ENCODE results near the gene OSBPL2. TPM values are rescaled to one million over a fixed set of nuclear protein-coding genes. Genes with fewer than 3 reads are reported as not detected.

OSBPL2 gene
- total and polyA plus RNA-seq, 9 of the 15 experiments (the other 6 are each of a cell fraction or from before 2014, with no cell fraction given), result 2.5 to 25.6 (median 14.1) TPM

DNA sequence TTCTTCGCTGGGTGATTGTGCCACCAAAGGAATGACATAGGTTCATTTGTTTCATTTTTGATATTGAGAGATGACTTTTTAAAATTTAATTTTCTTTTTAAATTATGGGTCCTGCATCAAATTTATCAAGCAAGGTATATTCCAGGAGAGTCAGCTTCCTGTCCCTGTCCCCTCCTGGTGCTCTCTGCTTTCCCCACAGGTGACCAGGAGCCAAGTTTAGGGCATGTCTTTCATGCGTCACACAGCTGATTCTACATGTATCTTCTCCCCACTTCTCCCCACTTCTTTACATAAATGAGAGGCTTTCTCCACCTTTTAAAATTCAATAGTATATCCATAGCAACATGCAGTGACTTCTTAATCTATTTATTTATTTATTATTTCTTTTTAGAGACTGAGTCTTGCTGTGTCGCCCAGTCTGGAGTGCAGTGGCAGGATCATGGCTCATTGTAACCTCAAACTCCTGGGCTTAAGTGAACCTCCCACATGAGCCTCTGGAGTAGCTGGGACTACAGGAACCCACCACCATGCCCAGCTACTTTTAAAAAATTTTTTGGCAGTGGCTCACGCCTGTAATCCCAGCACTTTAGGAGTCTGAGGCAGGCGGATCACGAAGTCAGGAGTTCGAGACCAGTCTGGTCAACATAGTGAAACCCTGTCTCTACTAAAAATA lies 30.0 kb downstream of the OSBPL2 start (continued):
- TF ChIP-seq, protein P1, sequence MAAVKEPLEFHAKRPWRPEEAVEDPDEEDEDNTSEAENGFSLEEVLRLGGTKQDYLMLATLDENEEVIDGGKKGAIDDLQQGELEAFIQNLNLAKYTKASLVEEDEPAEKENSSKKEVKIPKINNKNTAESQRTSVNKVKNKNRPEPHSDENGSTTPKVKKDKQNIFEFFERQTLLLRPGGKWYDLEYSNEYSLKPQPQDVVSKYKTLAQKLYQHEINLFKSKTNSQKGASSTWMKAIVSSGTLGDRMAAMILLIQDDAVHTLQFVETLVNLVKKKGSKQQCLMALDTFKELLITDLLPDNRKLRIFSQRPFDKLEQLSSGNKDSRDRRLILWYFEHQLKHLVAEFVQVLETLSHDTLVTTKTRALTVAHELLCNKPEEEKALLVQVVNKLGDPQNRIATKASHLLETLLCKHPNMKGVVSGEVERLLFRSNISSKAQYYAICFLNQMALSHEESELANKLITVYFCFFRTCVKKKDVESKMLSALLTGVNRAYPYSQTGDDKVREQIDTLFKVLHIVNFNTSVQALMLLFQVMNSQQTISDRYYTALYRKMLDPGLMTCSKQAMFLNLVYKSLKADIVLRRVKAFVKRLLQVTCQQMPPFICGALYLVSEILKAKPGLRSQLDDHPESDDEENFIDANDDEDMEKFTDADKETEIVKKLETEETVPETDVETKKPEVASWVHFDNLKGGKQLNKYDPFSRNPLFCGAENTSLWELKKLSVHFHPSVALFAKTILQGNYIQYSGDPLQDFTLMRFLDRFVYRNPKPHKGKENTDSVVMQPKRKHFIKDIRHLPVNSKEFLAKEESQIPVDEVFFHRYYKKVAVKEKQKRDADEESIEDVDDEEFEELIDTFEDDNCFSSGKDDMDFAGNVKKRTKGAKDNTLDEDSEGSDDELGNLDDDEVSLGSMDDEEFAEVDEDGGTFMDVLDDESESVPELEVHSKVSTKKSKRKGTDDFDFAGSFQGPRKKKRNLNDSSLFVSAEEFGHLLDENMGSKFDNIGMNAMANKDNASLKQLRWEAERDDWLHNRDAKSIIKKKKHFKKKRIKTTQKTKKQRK (IDR thresholded peaks at IDR 0.05; ENCODE audit: borderline replicate concordance, low read depth, low read length), result no peak
- TF ChIP-seq CBX1 (IDR thresholded peaks at IDR 0.05; ENCODE audit: low read depth) (no peak), ZNF436 (CRISPR knock-in tag; IDR thresholded peaks at IDR 0.05) (no peak), MCM5 (IDR thresholded peaks at IDR 0.05; ENCODE audit: low read depth) (no peak)
- TF ChIP-seq, protein P2, sequence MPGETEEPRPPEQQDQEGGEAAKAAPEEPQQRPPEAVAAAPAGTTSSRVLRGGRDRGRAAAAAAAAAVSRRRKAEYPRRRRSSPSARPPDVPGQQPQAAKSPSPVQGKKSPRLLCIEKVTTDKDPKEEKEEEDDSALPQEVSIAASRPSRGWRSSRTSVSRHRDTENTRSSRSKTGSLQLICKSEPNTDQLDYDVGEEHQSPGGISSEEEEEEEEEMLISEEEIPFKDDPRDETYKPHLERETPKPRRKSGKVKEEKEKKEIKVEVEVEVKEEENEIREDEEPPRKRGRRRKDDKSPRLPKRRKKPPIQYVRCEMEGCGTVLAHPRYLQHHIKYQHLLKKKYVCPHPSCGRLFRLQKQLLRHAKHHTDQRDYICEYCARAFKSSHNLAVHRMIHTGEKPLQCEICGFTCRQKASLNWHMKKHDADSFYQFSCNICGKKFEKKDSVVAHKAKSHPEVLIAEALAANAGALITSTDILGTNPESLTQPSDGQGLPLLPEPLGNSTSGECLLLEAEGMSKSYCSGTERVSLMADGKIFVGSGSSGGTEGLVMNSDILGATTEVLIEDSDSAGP (CRISPR knock-in tag; IDR thresholded peaks at IDR 0.05), result no peak

Measured in K562 (cell line).